PC-9 (cell line): ENCODE data around the gene FILIP1L.

Source experiments
- EZH2 ChIP-seq: fragments of 200-600 bp; sonication (generic); IDR thresholded peaks from 2 replicates; pipeline ENCODE4 v1.8.0; 2017; ENCODE audit warnings: antibody characterized with exemption, low read depth
- TF ChIP-seq, protein P1 (sequence below): fragments of 200-600 bp; sonication (generic); conservative IDR thresholded peaks from 2 replicates; pipeline ENCODE4 v1.6.1; 2017; ENCODE audit warnings: mixed run types, antibody characterized with exemption, mild to moderate bottlenecking, moderate library complexity

DNA sequence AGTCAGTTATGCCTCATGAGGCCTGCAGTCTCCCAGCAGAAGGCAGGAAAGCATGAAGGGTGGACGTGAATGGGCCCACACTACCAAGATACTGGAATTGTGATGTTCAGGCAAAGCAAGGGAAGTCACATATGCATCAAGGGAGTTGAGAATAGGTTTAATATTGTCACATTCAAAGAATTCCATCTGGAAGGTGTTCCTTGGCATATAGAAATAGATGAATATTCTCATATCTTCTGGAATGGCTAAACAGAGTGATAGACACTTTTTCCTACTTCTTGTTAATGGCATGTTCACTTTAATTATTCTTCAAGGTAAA lies 193.0 kb downstream of the FILIP1L start:
- TF ChIP-seq, protein P1, sequence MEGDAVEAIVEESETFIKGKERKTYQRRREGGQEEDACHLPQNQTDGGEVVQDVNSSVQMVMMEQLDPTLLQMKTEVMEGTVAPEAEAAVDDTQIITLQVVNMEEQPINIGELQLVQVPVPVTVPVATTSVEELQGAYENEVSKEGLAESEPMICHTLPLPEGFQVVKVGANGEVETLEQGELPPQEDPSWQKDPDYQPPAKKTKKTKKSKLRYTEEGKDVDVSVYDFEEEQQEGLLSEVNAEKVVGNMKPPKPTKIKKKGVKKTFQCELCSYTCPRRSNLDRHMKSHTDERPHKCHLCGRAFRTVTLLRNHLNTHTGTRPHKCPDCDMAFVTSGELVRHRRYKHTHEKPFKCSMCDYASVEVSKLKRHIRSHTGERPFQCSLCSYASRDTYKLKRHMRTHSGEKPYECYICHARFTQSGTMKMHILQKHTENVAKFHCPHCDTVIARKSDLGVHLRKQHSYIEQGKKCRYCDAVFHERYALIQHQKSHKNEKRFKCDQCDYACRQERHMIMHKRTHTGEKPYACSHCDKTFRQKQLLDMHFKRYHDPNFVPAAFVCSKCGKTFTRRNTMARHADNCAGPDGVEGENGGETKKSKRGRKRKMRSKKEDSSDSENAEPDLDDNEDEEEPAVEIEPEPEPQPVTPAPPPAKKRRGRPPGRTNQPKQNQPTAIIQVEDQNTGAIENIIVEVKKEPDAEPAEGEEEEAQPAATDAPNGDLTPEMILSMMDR, result no peak
- TF ChIP-seq EZH2, result no peak
